ENCODE results near the gene CIART. TPM values are rescaled to one million over a fixed set of nuclear protein-coding genes. Genes with fewer than 3 reads are reported as not detected.

The CIART gene
- total RNA-seq, 4 donors from 2014 or later: 0.60 to 4.5 (median 1.5) TPM

DNA sequence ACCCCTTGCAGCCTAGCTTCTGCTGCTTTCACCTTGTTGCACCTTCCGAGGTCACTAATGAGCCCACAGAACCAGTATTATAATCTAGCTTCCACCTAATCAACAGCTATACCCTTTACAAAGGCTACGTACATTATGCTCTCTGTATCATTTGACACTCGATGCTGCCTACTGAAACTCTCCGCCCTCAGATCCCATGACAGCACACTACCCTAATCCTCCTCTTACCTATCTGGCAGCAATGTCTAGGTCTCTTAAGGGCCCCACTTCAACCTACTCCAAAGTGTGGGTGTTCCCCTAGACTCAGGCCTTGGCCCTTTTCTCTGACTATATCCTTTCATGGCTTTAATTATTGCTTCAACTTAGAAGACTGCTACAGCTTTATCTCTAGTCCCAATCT, 6.5 kb downstream of the CIART start:
- no peaks in the 10 kb centered on the region for H3K27me3 ChIP-seq
- H3K9me3 ChIP-seq: no peaks in the 10 kb centered on the region
- no peak for TF ChIP-seq POLR2AphosphoS5 (IDR thresholded peaks at IDR 0.05)
- no peak for TF ChIP-seq EP300 (IDR thresholded peaks at IDR 0.05; ENCODE audit: low read depth)
- no peak for TF ChIP-seq POLR2A (IDR thresholded peaks at IDR 0.05)
- TF ChIP-seq, protein P1, sequence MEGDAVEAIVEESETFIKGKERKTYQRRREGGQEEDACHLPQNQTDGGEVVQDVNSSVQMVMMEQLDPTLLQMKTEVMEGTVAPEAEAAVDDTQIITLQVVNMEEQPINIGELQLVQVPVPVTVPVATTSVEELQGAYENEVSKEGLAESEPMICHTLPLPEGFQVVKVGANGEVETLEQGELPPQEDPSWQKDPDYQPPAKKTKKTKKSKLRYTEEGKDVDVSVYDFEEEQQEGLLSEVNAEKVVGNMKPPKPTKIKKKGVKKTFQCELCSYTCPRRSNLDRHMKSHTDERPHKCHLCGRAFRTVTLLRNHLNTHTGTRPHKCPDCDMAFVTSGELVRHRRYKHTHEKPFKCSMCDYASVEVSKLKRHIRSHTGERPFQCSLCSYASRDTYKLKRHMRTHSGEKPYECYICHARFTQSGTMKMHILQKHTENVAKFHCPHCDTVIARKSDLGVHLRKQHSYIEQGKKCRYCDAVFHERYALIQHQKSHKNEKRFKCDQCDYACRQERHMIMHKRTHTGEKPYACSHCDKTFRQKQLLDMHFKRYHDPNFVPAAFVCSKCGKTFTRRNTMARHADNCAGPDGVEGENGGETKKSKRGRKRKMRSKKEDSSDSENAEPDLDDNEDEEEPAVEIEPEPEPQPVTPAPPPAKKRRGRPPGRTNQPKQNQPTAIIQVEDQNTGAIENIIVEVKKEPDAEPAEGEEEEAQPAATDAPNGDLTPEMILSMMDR (IDR thresholded peaks at IDR 0.05): no peak
- no peak overlapping the region for H3K27ac ChIP-seq
- no peak overlapping the region for H3K4me3 ChIP-seq
- DNase-seq: no peak
- 84 to 94% methylated on average over 3 to 4 of the region's 4 CpGs for WGBS, 2 donors (ENCODE audit: low coverage in 1 of 2)
- H3K4me1 ChIP-seq: peaks cover 0 to 10% (median 5%) of the 10 kb centered on the region in 4 donors
- H3K36me3 ChIP-seq: no peaks in the 10 kb centered on the region
- in situ Hi-C loops (cut with MboI; ENCODE audit: low pct_ligation_motif_present in 1 of 4, low pct_unique_long_range_greater_than_20kb in 1 of 4, low sequenced_read_pairs in 3 of 4) (no loop called here), intact Hi-C loops (cut with DNase I; ENCODE audit: low total_unique reads) (no loop called here)

DNA sequence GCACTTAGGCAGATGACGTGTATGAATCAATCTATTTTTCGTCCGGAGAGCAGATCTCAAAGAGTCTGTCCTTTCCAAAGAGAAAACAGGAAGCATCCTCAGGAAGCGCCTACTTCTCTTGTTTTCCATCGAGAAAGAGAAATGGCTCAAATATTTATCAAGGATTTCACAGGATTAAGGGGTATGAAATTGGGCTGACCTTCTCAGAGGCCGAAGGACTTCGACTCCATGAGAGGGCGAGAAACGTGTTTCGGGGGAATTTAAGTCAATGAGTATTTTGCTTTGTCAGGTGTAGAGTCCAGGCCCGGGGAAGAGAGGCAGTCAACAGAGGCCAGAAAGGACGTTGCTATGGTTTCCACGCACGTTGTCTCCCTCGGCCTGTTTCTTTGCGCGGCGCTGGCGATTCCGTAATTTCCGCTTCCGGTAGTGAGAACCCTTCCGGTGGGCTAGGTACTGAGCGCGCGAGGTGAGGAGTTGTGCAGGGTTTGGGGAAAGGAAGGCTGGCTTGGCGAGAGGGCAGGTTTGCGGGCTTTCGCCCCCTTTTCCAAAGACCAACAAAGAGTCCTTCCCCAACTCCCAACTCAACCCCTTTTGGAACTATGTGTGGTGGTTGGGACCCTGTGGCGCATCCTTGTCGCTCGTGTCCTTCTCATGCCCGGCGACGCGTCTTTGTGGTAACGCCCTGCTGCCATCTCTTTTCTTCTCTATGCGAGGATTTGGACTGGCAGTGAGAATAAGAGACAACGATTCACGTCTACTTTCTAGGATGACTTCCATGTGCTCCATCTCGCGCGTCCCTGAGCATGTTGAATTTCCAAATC, 11.3 kb downstream of the CIART start, which contains the start of gene MRPS21:
TSS of gene MRPS21 (plus strand) at position 429 of the 821 bp plus-strand sequence. CDS start 506 bp downstream, outside the sequence.
- in situ Hi-C loops (cut with MboI; ENCODE audit: low pct_ligation_motif_present in 1 of 4, low pct_unique_long_range_greater_than_20kb in 1 of 4, low sequenced_read_pairs in 3 of 4): no loop called here

DNA sequence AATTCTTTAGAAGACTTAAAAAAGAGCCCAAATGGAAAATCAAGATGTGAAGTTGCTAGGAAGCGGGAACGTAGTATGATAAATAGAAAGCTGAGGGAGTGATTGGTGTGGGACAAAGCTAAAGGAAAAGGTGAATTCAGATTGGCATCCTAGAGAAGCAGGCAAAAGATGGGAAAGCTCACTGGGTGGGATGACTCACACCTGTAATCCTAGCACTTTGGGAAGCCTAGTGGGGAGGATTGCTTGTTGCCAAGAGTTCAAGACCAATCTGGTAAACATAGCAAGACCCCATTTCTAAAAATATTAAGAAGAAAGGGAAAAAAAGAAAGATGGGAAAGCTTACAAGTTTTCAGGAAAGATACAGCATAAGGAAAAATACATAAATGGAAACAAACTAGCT, 13.1 kb downstream of the CIART start:
- Histone ChIP-seq H3K9me3 (no peaks in the 10 kb centered on the region), H3K36me3 (peaks cover 0 to 7% (median 0%) of the 10 kb centered on the region in 4 donors), H3K27me3 (no peaks in the 10 kb centered on the region), H3K4me1 (peaks cover 9 to 17% (median 12%) of the 10 kb centered on the region in 4 donors), H3K27ac (no peak overlapping the region), H3K4me3 (no peak overlapping the region)
- TF ChIP-seq POLR2AphosphoS5 (IDR thresholded peaks at IDR 0.05): no peak
- TF ChIP-seq EP300 (IDR thresholded peaks at IDR 0.05; ENCODE audit: low read depth): no peak
- TF ChIP-seq, protein P1 (IDR thresholded peaks at IDR 0.05): no peak
- TF ChIP-seq POLR2A (IDR thresholded peaks at IDR 0.05): no peak
- WGBS, 2 donors (ENCODE audit: low coverage in 1 of 2): 98 to 100% methylated on average over 2 of the region's 2 CpGs
- no peak for DNase-seq
- intact Hi-C loops (cut with DNase I; ENCODE audit: low total_unique reads): no loop called here
- in situ Hi-C loops (cut with MboI; ENCODE audit: low pct_ligation_motif_present in 1 of 4, low pct_unique_long_range_greater_than_20kb in 1 of 4, low sequenced_read_pairs in 3 of 4): no loop called here

More for the DNA sequence above, 11.3 kb downstream of the CIART start, which contains the start of gene MRPS21:
- H3K27ac ChIP-seq: peak within 1 kb of the TSS; percentile 80 to 86 (median 83)
- DNase-seq: peak; percentile 90
- H3K4me1 ChIP-seq: peaks cover 9 to 17% (median 12%) of the 10 kb centered on the region in 4 donors
- no peaks in the 10 kb centered on the region for H3K9me3 ChIP-seq
- H3K36me3 ChIP-seq: peaks cover 0 to 7% (median 0%) of the 10 kb centered on the region in 4 donors
- TF ChIP-seq POLR2AphosphoS5 (IDR thresholded peaks at IDR 0.05) (peak; percentile 57 to 89 (median 84)), EP300 (IDR thresholded peaks at IDR 0.05; ENCODE audit: low read depth) (no peak), POLR2A (IDR thresholded peaks at IDR 0.05) (peak; percentile 70)
- TF ChIP-seq, protein P1 (IDR thresholded peaks at IDR 0.05): no peak
- intact Hi-C loops (cut with DNase I; ENCODE audit: low total_unique reads): no loop called here
- no peaks in the 10 kb centered on the region for H3K27me3 ChIP-seq
- peak within 1 kb of the TSS; percentile 57 to 70 (median 64) for H3K4me3 ChIP-seq
- 9 to 24% methylated on average over 16 to 43 of the region's 43 CpGs for WGBS, 2 donors (ENCODE audit: low coverage in 1 of 2)

DNA sequence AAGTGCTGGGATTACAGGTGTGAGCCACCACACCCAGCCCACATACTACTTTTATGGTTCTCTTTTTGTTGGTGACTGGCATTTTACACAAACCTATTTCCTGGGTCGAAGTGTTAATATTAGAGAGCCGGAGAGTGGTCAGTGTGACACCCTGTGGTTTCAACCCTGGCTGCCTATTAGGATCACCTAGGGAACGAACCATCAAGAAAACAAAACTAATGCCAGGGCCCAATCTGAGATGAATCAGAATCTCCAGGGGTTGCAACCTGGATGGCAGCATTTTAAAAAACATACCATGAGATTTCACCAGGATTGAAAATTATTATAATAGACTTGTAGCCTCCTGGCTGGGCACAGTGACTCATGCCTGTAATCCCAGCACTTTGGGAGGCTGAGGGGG, 17.4 kb downstream of the CIART start:
- H3K9me3 ChIP-seq: no peaks in the 10 kb centered on the region
- intact Hi-C loops (cut with DNase I; ENCODE audit: low total_unique reads) (no loop called here), in situ Hi-C loops (cut with MboI; ENCODE audit: low pct_ligation_motif_present in 1 of 4, low pct_unique_long_range_greater_than_20kb in 1 of 4, low sequenced_read_pairs in 3 of 4) (no loop called here)
- DNase-seq: no peak
- TF ChIP-seq POLR2A (IDR thresholded peaks at IDR 0.05): no peak
- TF ChIP-seq EP300 (IDR thresholded peaks at IDR 0.05; ENCODE audit: low read depth): no peak
- TF ChIP-seq, protein P1 (IDR thresholded peaks at IDR 0.05): no peak
- TF ChIP-seq POLR2AphosphoS5 (IDR thresholded peaks at IDR 0.05): no peak
- peaks cover 0 to 14% (median 4%) of the 10 kb centered on the region in 4 donors for H3K4me1 ChIP-seq
- H3K27me3 ChIP-seq: no peaks in the 10 kb centered on the region
- H3K27ac ChIP-seq: no peak overlapping the region
- H3K36me3 ChIP-seq: peaks cover 0 to 7% (median 0%) of the 10 kb centered on the region in 4 donors
- 98 to 100% methylated on average over 1 to 3 of the region's 3 CpGs for WGBS, 2 donors (ENCODE audit: low coverage in 1 of 2)
- H3K4me3 ChIP-seq: no peak overlapping the region
